Measurements from ENCODE around the gene PDPK1. TPM values are rescaled to one million over a fixed set of nuclear protein-coding genes. Genes with fewer than 3 reads are reported as not detected.

PDPK1 gene
- total RNA-seq, 1 experiment from 2014 or later = 57.4 TPM

DNA sequence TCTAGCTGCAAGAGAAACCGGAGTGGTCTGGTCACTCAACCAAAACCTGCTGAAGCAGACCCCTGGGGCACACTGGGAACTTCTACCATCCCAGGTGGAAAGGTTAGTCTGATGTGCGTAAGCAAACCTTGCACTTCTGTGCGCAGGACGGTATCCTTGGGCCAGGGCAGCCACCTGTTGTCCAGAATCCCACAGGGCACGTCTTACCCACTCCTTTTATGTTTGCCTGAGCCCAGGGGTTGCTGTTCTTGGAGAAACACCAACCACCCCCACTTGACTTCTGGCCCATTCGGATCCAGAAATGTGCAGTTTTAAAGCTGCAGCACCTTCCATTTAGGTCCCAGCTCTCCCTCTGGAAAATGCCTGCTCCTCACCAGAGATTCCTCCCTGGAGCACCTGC, 44.2 kb upstream of the PDPK1 start:
- no peaks in the 10 kb centered on the region for H3K9me3 Mint-ChIP-seq (ENCODE audit: low read depth, unreplicated experiment)
- no peak overlapping the region for H3K4me3 Mint-ChIP-seq (ENCODE audit: low read depth, unreplicated experiment)
- DNase-seq = no peak
- no peaks in the 10 kb centered on the region for H3K27me3 Mint-ChIP-seq (ENCODE audit: unreplicated experiment)
- no TSS peak for BruUV-seq (replicated peaks)
- CTCF ChIA-PET = no interaction called here
- intact Hi-C loops (cut with micrococcal nuclease; ENCODE audit: unreplicated experiment) = no loop called here
- H3K4me1 Mint-ChIP-seq (ENCODE audit: low read depth, unreplicated experiment) = no peaks in the 10 kb centered on the region
- no peak overlapping the region for H3K27ac Mint-ChIP-seq (ENCODE audit: unreplicated experiment)
- TF ChIP-seq, protein P1, sequence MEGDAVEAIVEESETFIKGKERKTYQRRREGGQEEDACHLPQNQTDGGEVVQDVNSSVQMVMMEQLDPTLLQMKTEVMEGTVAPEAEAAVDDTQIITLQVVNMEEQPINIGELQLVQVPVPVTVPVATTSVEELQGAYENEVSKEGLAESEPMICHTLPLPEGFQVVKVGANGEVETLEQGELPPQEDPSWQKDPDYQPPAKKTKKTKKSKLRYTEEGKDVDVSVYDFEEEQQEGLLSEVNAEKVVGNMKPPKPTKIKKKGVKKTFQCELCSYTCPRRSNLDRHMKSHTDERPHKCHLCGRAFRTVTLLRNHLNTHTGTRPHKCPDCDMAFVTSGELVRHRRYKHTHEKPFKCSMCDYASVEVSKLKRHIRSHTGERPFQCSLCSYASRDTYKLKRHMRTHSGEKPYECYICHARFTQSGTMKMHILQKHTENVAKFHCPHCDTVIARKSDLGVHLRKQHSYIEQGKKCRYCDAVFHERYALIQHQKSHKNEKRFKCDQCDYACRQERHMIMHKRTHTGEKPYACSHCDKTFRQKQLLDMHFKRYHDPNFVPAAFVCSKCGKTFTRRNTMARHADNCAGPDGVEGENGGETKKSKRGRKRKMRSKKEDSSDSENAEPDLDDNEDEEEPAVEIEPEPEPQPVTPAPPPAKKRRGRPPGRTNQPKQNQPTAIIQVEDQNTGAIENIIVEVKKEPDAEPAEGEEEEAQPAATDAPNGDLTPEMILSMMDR (IDR thresholded peaks at IDR 0.05; ENCODE audit: unreplicated experiment) = no peak
- H3K36me3 Mint-ChIP-seq (ENCODE audit: insufficient read depth, unreplicated experiment) = no peaks in the 10 kb centered on the region

DNA sequence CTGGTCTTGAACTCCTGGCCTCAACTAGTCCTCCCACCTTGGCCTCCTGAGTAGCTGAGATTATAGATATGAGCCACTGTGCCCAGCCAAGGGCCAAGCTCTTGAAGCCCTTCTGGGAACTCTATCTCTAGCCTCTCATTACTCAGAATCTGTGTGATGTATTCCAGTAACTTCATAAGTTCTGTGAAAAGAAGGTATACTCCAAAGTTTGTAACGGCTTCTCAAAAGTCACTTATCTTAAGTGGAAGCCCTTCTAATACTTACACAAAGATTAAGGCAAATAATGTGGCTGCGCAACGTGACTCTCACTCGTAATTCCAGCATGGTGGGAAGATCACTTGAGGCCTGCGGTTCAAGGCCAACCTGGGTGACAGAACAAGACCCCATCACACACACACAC, 43.2 kb upstream of the PDPK1 start:
- intact Hi-C loops (cut with micrococcal nuclease; ENCODE audit: unreplicated experiment) = no loop called here
- DNase-seq = no peak
- H3K27ac Mint-ChIP-seq (ENCODE audit: unreplicated experiment) = no peak overlapping the region
- BruUV-seq (replicated peaks) = no TSS peak
- no peak overlapping the region for H3K4me3 Mint-ChIP-seq (ENCODE audit: low read depth, unreplicated experiment)
- H3K4me1 Mint-ChIP-seq (ENCODE audit: low read depth, unreplicated experiment) = no peaks in the 10 kb centered on the region
- H3K9me3 Mint-ChIP-seq (ENCODE audit: low read depth, unreplicated experiment) = no peaks in the 10 kb centered on the region
- no peaks in the 10 kb centered on the region for H3K36me3 Mint-ChIP-seq (ENCODE audit: insufficient read depth, unreplicated experiment)
- CTCF ChIA-PET = interaction anchor here (0.7 kb wide), 1 partner anchor 109 kb away, joined by 3 read pairs; no protein-coding TSS in a partner anchor
- TF ChIP-seq, protein P1 (IDR thresholded peaks at IDR 0.05; ENCODE audit: unreplicated experiment) = no peak
- no peaks in the 10 kb centered on the region for H3K27me3 Mint-ChIP-seq (ENCODE audit: unreplicated experiment)

DNA sequence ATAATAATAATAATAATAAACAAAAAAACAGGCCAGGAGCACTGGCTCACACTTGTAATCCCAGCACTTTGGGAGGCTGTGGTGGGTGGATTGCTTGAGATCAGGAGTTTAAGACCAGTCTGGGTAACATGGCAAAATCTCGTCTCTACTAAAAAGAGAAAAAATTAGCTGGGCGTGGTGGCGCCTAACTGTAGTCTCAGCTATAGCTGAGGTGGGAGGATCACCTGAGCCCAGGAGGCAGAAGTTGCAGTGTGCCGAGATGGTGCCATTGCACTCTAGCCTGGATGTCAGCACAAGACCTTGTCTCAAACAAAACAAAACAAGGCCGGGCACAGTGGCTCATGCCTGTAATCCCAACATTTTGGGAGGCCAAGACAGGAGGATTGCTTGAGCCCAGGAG, 42.8 kb upstream of the PDPK1 start:
- TF ChIP-seq, protein P1 (IDR thresholded peaks at IDR 0.05; ENCODE audit: unreplicated experiment) = no peak
- Mint-ChIP-seq H3K27me3 (ENCODE audit: unreplicated experiment) (no peaks in the 10 kb centered on the region), H3K4me1 (ENCODE audit: low read depth, unreplicated experiment) (no peaks in the 10 kb centered on the region), H3K27ac (ENCODE audit: unreplicated experiment) (no peak overlapping the region), H3K9me3 (ENCODE audit: low read depth, unreplicated experiment) (no peaks in the 10 kb centered on the region), H3K4me3 (ENCODE audit: low read depth, unreplicated experiment) (no peak overlapping the region), H3K36me3 (ENCODE audit: insufficient read depth, unreplicated experiment) (no peaks in the 10 kb centered on the region)
- CTCF ChIA-PET = interaction anchor here (0.7 kb wide), 1 partner anchor 109 kb away, joined by 3 read pairs; no protein-coding TSS in a partner anchor
- no TSS peak for BruUV-seq (replicated peaks)
- intact Hi-C loops (cut with micrococcal nuclease; ENCODE audit: unreplicated experiment) = no loop called here
- DNase-seq = no peak

DNA sequence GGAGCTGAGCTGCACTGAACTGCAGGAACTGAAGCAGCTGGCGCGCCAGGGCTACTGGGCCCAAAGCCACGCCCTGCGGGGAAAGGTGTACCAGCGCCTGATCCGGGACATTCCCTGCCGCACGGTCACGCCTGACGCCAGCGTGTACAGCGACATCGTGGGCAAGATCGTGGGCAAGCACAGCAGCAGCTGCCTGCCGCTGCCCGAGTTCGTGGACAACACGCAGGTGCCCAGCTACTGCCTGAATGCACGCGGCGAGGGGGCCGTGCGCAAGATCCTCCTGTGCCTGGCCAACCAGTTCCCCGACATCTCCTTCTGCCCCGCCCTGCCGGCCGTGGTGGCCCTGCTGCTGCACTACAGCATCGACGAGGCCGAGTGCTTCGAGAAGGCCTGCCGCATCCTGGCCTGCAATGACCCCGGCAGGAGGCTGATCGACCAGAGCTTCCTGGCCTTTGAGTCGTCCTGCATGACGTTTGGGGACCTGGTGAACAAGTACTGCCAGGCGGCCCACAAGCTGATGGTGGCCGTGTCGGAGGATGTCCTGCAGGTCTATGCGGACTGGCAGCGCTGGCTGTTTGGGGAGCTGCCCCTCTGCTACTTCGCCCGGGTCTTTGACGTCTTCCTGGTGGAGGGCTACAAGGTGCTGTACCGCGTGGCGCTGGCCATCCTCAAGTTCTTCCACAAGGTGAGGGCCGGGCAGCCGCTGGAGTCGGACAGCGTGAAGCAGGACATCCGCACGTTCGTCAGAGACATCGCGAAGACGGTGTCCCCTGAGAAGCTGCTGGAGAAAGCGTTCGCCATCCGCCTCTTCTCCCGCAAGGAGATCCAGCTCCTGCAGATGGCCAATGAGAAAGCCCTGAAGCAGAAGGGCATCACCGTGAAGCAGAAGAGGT, 41.4 kb upstream of the PDPK1 start:
- no TSS peak for BruUV-seq (replicated peaks)
- intact Hi-C loops (cut with micrococcal nuclease; ENCODE audit: unreplicated experiment) = no loop called here
- no peaks in the 10 kb centered on the region for H3K36me3 Mint-ChIP-seq (ENCODE audit: insufficient read depth, unreplicated experiment)
- CTCF ChIA-PET = no interaction called here
- TF ChIP-seq, protein P1 (IDR thresholded peaks at IDR 0.05; ENCODE audit: unreplicated experiment) = no peak
- H3K4me3 Mint-ChIP-seq (ENCODE audit: low read depth, unreplicated experiment) = no peak overlapping the region
- H3K9me3 Mint-ChIP-seq (ENCODE audit: low read depth, unreplicated experiment) = no peaks in the 10 kb centered on the region
- no peaks in the 10 kb centered on the region for H3K4me1 Mint-ChIP-seq (ENCODE audit: low read depth, unreplicated experiment)
- H3K27me3 Mint-ChIP-seq (ENCODE audit: unreplicated experiment) = no peaks in the 10 kb centered on the region
- DNase-seq = no peak
- H3K27ac Mint-ChIP-seq (ENCODE audit: unreplicated experiment) = no peak overlapping the region
